Activated naive CD4-positive, alpha-beta T cell treated with anti-CD3 and anti-CD28 coated beads, Interleukin-2, amount 50 U/mL, for 16 hours (primary cell): ENCODE results near the gene CALHM2.
"Not testable (repeated sequence)": the region's sequence is repeated elsewhere in the genome, so short reads cannot be mapped to it uniquely, and the experiment has no call there.

Experiments
- DNase-seq: peaks from one replicate; pipeline ENCODE4 v3.0.0-alpha.2; 2020

The CALHM2 gene, protein sequence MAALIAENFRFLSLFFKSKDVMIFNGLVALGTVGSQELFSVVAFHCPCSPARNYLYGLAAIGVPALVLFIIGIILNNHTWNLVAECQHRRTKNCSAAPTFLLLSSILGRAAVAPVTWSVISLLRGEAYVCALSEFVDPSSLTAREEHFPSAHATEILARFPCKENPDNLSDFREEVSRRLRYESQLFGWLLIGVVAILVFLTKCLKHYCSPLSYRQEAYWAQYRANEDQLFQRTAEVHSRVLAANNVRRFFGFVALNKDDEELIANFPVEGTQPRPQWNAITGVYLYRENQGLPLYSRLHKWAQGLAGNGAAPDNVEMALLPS

DNA sequence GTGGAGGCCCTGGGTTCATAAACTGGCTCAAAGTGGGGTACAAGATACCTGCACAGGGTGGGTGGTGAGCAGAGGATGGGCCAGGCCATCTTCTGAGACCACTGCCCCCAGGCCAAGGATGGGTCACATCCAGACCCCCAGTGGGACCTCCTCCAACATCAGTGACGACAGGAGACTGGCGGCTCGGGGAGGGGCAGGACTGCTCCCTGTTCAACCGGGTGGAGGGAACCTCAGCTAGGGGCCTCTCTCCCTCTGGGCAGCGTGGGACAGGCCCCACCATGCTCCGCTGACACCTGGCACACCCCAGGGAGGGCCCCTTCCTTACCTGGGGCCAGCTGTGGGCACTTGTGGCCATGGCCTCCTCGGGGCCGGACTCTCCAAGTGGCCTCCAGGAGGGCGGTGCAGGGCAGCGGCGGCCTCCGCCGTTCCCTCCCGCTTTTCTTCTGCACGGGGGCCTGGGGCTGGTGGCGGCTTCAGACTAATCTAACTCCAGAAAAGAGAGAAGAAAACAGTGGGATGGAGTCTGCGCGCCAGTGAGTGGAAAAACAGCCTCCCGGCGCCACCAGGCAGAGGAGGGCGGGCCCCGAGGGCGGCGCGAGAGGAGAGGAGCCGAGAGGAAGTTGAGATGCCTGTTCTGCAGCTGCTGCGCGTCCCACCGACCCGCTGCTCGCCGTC lies at the start of gene CALHM2:
TSS of gene CALHM2 (minus strand) at position 540 of the 675 bp plus-strand sequence. CDS start 2,429 bp downstream, outside the sequence.
- DNase-seq: peak; percentile 61

DNA sequence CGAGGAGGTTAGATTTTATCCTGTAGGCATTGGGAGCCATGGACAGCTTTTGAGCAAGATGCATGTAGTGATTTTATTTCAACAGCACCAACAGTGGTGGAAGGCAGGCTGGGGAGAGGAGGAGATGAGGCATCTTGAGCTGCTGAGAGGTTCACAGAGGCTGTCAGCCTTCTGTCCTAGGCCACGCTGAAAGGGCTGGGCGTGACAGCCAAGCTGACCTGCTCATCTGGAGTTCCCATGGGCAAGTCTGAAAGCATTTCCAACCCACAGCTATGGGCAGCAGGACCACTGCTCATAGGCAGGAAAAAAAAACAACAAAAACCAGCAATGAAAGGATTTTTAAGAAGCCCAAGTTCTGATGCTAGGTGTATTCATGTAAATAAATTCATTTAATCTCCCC lies 49.0 kb upstream of the CALHM2 start:
- no peak for DNase-seq

DNA sequence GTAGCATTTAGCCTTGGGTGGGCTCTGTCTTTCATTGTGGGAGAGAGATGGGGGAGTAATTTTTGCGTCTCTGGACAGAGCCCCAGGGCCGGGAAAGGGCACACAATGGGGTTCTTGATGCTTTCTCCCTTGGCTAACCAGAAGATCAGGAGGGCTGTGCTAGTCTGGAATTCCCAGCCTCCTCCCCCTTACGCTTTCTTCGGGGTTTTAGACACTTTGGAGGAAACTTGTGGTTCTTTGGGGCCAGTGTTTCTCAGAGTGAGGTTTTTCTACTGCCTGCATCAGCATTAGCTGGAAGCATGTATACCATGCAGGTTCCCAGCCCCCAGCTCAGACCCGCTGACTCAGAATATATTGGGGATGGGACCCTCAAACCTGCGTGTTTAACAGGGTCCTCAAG lies 48.3 kb upstream of the CALHM2 start:
- no peak for DNase-seq

DNA sequence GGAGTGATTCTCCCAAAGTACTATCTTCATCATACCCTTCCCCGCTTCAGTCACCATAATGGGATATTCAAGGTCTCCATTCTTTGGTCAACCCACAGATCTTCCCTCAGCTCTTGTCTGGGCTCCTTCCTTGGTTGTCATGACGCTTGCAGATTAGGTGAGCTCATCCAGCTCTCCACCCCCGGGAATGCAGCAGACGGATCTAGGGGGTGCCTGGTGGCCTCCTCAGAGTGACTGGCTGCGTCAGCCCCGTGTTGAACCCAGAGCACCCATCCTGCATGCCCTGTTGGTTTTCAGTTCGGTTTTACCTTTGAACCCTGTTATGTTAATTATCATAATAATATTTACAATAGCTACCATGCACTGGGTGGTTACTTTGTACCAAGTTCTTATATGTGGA lies 47.7 kb upstream of the CALHM2 start:
- no peak for DNase-seq

DNA sequence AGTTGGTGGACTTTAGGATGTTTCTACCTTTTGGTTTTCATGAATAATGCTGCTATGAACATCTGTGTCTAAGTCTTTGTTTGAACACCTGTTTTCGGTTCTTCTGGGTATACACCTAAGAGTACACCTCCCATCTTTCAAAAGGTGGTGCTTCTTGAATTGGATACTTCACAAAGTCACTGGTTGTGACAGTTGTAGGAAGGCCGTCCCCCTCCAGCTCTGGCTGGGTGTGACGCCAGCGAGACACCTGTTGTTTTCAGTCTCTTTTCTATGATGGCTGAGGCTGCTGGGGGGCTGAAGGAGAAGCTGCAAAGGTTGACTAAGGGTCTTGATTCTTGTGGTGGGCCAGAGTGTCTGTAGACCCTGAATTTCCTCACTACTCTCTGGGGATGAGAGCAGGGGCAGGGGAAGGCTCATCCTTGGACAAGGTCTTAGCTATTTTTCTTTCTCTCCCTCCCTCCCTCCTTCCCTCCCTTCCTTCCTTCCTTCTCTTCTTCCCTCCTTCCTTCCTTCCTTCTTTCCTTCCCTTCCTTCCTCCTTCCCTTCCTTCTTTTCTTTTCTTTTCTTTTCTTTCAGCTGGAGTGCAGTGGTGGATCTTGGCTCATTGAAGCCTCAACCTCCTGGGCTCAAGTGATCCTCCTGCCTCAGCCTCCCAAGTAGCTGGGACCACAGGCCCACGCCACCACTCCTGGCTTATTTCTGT lies 46.9 kb upstream of the CALHM2 start:
- no peak for DNase-seq

DNA sequence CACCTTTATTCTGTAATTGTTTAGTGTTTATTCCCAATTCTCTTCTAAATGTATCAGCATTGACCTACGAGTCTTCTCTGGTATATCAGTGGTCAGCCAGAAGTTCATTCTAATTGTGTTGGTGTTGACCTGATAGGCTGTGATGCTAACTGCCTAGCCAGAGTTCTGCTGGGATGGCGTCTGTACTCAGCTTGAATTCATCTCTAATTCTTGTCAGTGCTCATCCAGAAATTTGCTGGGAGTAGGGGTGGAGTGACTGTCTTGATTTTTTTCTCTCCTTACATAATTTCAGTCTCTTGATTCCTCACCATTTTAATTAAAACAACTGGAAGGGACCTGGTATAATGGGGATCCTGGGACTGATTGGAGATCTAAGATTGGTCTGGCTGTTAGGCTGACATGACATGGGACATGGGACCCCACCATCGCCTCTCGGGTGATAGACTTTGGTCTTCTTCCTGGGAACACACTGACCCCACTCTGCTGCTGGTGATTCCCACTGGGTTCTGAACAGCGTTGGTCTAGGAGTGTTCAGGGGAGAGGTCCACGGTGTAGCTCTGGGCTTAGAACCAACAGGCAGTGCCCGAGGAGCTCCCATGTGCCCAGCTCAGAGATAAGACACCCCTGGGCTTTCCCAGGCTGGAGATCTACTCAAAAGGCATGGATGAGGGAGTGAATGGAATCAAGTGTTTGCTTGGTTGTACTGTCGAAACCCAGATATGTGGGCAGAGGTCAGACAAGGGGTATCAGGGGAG lies 45.2 kb upstream of the CALHM2 start:
- DNase-seq: no peak

DNA sequence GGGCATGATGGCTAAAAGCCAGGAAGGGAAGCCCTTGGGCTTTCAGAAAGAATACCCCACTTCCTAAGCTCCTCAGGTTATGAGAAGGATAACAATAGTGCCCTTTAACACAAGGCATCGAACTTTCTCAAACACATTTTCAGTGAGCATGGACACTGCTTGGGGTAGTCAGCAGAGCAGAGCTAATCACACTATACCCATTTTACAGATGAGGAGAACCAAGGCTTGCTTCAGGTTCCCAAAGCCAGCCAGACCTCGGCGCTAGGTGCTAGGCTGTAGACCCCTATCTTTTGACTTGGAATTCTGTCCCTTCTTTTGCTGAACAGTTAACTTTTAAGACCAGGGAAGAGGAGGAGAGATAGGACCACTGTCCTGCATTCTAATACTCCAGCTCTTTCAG lies 43.2 kb upstream of the CALHM2 start:
- DNase-seq: no peak

DNA sequence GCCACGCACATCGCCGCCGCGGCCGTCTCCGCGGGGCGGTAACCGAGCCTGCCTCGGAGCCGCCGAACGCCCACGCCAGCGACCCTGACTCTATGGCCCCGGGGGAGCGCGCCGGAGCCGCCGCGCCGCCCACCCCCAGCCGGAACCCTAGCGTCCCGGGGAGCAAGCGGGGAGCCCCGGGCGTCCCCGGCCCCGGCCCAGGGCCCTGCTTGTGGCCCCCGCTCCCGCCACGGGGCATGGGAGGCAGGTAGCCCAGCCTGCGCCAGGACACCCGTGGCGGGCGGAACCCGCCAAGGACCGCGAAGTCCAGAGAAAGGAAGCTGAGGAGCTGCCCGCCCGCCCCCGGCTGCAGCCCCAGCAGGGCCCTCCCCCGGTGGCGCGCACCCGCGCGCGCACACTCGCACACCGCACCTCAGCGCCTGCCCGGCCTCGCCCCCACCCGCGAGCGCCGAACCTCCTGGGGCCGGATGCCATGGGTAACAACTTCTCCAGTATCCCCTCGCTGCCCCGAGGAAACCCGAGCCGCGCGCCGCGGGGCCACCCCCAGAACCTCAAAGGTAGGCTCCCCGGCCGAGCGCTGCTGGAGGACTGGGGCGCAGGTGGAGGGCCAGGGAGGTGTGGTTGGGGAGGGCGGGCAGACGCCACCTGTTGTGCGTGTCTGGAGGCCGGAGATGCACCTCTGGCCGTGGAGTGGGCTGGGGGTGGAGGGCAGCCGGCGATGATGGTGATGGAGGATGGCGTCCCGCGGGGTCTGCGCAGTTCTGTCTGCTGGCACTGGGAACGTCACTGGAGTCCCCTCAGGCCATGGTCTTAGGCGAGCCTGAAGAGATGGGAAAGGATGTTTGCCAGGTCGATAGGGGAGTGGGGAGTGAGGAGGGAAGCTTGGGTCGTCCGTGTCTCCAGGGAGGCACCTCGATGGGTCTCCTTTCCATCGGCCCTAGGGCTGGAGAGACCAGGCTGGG lies 42.0 kb upstream of the CALHM2 start:
- DNase-seq: peak; percentile 21

DNA sequence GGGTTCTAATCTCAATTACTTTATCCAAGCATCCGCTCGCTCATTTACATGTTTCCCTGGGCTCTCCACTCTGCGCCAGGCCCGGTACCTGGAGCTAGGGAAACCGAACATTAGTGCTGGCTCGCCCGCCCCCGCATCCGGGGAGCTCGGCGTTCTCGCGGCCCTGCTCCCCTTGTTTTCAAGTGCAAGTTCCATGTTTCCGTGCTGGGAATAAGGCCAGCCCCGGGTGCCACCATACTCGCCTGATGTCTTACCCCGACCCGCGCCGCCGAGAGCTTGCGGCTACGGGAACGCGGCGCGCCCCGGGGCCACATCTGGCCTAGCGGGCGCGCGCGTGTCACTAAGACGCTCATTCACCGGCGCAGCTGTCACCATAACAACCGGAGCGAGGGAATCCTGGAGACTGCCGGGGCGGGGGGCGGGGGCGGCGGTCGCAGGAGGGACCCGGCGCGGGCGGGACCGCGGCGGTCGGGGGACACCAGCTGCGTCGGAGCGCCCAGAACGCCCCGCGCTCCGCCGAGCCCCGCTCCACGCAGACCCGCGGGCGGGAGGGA lies 41.3 kb upstream of the CALHM2 start, which contains the start of gene NEURL1:
TSS of gene NEURL1 (plus strand) at position 344 of the 554 bp plus-strand sequence. CDS start 683 bp downstream, outside the sequence.
- peak; percentile 21 for DNase-seq

DNA sequence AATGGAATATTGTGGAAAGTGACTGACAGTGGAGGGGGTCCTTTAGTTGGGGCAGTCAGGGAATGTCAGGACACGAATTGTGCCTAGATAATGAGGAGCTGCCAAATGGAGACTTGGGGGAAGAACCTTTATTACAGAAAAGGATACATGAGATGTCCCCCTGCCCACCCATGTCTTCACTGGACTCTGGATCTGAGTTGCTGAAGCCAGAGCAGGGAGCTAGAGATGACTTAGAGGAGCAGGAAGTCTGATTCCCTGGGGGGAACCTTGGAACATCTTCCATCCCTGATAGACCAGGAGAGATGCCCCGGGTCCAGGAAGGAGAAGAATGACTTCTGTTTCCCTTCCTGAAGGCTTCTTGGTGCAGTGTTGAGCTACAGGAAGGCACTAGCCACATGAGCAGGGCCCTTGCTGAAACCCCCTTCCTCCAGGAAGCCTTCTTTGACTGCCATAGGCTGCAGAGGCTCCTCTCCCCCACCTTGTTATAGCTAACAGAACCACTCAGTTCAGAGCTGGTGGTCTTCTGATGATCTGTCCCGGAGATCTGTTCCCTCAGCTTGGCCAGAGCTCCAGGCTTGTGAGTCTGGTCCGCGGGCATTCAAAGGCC lies 40.6 kb upstream of the CALHM2 start:
- no peak for DNase-seq

DNA sequence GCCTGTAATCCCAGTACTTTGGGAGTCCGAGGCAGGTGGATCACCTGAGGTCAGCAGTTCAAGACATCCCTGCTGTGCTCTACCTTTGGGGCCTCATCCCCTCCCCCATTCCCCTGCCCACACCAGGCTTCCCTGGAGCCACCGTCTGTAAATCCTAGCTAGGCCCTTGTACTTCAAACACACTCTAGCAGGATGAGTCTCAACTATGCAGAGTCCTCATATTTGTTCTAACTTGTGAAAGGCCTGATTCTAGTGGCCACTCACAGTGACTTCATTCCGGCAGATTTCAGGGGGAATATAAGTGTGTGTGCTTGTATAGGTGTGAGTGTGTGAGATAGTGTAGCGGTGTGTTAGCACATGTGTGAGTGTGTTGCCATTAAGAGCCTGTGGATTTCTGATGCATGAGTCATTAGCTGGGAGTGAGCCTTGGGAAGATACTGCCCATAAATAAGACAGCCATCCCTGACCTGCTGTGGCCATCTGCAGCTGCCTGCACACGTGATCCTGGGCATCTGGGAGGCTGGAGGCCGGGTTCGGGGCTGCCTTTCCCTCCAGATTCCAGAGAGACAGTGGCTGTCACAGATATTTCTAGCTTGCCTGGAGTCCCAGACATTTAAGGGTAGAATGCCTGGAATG lies 39.7 kb upstream of the CALHM2 start:
- DNase-seq: no peak

DNA sequence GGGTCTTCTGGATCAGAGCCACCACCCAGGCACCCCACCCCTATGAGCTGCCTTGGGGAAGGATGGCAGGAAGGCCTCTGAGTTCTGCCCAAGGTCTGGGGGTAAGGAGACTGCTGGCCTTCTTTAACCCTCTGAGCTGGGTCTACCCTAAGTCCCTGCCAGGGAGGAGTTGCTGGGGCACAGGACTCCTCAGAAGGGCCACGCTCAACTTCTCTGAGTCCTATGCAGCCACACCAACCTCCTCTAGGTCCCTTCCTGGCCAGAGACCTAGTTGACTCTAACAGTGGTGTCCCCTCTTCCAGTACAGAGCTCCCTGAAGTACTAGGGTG lies 38.8 kb upstream of the CALHM2 start:
- DNase-seq: no peak

DNA sequence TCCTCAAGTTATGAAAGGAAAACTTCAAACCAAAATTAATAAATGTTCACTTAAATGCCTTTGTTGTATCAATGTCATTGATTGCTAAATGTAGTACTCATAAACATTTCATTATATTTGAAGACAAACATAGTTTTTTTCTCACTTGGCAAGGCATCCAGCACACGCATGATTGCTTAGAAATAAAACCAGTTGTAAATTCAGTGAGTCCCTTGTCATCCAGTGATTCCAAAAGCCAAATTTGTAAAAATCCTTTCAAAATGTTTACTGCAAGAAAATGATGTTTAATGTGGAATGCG lies 35.2 kb upstream of the CALHM2 start:
- DNase-seq: no peak

DNA sequence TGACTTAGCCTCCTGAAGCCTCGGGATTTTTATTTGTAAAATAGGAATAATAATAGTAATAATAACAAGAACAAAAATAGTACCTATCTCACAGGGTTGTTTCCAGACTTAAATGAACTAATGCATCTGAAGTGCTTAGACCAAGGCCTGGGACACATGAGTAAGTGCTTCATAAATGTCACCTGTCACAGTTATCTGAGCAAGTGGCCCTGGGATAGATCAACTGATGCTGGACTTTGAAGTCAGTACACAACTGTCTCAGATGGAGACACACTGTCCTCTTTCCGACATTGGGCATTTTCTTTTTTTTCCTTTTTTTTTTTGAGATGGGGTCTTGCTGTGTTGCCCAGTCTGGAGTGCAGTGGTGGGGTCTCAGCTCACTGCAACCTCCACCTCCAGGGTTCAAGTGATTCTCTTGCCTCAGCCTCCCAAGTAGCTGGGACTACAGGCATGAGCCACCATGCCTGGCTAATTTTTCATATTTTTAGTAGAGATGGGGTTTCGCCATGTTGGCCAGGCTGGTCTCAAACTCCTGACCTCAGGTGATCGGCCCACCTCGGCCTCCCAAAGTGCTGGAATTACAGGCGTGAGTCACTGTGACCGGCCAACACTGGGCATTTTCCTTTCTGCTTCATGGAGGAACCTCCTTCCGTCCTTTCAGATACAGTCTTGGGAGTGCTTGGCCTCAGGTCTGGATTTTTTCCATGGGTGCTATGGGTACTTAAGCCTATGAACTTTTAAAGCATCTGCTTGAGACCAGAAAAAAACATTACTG lies 34.7 kb upstream of the CALHM2 start:
- DNase-seq: not testable (repeated sequence)

DNA sequence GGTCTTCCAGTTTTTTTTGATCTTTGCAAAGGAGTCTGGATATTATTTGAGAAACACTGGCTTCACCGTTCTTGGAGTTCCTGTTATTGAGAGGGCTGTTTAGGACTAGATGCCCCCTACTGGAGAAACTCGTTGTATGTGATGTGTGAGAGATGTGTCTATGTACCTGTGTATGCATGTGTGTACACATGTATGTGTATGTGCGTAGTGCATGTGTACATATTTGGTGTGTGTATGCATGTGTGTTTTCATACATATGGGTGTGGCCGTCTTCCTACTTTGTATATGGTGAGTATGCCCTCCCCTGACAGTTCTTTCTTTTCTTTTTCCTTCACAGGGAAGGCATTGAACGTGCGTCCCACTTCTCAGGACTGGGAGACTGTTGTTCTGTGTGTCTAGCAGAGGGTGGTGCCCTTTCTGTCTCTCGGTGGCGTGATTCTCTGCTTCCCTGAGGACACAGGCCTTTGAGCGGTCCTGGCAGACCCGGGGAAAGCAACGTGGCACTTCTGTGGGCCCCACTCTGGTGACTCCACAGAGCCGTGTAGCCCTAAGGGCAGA lies 29.9 kb upstream of the CALHM2 start:
- DNase-seq: no peak

DNA sequence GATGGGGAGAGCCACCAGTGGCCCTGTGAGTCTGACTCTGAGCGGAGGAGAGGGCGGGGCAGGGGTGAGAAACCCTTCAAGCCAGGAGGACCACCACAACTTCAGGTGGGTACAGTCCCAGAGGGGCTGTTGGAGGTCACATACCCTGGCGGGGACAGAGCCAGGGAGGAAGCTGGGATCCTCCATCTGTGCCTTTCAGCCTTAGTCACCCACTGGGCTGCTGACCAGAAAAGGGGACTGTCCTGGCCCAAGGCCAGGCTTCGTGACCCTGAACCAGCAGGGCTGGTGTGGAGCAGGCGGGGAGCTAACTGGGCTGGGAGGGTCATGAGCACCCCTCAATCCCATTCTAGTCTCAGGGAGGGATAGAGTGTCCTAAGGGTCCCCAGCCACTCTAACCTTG lies 28.4 kb upstream of the CALHM2 start:
- DNase-seq: no peak

DNA sequence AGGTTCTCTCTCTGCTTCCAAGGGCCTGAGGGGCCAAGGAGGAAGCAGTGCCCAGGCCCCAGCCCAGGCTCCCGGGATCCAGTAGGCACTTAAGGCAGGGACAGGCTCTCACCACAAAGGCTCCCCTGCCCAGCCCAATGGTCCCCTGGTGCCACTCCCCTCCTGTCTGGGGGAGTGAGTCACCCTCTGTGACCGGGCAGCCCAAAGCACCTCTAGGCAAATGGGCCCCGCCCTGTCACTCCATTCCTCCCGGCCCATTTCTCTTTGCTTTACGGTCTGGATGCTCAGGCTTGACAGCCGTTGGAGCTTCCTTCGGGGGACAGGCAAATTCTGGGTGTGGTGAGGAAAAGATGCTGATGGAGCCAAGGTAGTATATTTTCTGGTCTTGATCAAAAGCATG lies 27.0 kb upstream of the CALHM2 start, which contains the start of gene CALHM3:
TSS of gene CALHM3 (minus strand) at position 106 of the 400 bp plus-strand sequence. CDS start 208 bp downstream, outside the sequence.
- no peak for DNase-seq

DNA sequence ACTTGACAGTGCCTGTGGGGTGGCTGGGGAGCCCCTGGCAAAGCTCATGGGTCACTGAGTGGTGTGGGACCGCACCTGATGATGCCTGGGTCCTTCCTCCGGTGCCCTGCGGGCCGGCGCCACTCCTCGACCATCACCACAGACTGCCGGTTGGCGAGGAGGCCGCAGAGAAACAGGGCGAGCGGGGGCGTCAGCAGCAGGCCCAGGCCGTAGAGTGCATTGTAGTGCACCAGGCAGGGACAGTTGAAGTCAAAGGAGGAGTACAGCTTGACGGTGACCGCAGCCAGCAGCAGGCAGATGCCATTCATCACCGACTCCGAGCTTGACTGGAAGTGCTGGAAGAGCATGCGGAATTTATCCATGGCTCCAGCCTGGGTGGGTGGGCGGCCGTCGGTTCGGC lies 26.5 kb upstream of the CALHM2 start:
- no peak for DNase-seq

DNA sequence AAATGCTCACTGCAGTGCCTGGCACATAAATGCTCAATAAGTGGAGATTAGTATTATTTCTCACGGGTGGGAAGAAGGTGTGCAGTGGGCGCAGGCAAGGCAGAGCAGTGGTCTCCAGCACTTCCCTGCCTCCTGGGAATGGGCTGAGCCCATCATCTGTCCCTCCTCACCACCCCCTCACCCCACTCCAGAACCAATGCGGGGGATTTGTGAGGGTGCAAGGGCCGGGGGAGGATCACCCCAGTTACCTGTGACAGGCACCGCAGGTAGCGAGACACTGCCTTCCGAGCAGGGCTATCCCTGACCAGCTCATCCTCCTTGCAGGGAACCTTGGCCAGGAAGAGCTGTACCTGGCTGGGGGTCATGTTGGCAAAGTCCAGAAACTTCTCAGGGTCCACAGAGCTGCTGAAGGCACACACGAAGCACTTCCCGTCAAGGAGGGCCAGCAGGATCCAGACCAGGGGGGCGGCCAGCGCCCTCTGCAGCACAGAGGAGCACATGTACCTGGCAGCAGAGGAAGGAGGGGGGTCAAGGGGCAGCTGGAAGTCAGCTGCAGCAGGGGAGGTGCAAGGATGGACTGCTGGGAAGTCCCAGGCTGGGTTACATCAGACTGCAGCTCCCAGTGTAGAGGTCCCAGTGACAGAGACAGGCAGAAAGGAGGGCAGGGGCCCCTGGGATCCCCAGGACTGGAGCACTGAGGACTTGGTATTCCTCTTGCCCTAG lies 24.0 kb upstream of the CALHM2 start:
- DNase-seq: no peak
